ENCODE measurements around the gene FABP1. TPM values are rescaled to one million over a fixed set of nuclear protein-coding genes. Genes with fewer than 3 reads are reported as not detected.

Gene FABP1
- polyA plus RNA-seq, 2 of the 4 experiments (the other 2 are of a cell fraction): not detected

DNA sequence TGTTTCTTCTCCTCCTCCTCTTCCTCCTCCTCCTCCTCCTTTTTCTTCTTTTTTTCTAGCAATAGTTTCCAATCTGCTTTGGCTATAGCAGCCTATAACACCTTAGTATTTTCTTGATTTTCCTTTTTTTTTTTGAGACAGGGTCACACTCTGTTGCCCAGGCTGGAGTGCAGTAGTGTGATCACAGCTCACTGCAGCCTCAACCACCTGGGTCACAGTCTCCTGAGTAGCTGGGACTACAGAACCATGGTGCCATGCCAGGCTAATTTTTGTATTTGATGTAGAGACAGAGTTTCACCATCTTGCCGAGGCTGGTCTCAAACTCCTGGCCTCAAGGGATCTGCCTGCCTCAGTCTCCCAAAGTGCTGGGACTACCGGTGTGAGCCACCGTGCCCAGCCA is 31.6 kb upstream of the FABP1 start:
- no peak overlapping the region for H3K4me3 ChIP-seq
- ChIA-PET POLR2A (interaction anchor here (1.1 kb wide), 1 partner anchor 99 kb away, joined by 7 read pairs; no protein-coding TSS in a partner anchor), CTCF (interaction anchor here (0.5 to 10.1 kb wide), 28 partner anchors 8 to 1507 kb away, joined by 3 to 181 read pairs (median 4); partner anchors contain the start of gene SMYD1)
- H3K27ac ChIP-seq: no peak overlapping the region
- 43% methylated on average over 3 of the region's 3 CpGs for WGBS (ENCODE audit: missing lambda C conversion rate)
- no peak for DNase-seq (ENCODE audit: low read depth in 1 of 2, low spot score in 1 of 2)
- no peak for FAIRE-seq
- no peak overlapping the region for H3K4me2 ChIP-seq
- H3K9me3 ChIP-seq: no peaks in the 10 kb centered on the region
- no peaks in the 10 kb centered on the region for H3K4me1 ChIP-seq
- TF ChIP-seq HOXB5 (CRISPR knock-in tag; IDR thresholded peaks at IDR 0.05) (no peak), NPAS2 (CRISPR knock-in tag; IDR thresholded peaks at IDR 0.05; ENCODE audit: borderline replicate concordance) (no peak), NR3C1 (IDR thresholded peaks at IDR 0.05) (no peak), ATOH8 (CRISPR knock-in tag; IDR thresholded peaks at IDR 0.05; ENCODE audit: low read depth) (no peak), ZC3H11A (IDR thresholded peaks at IDR 0.05) (no peak), CBX8 (IDR thresholded peaks at IDR 0.05) (no peak), EHF (CRISPR knock-in tag; IDR thresholded peaks at IDR 0.05) (no peak), HOXB13 (CRISPR knock-in tag; IDR thresholded peaks at IDR 0.05; ENCODE audit: low read depth) (no peak), TP53 (CRISPR knock-in tag; IDR thresholded peaks at IDR 0.05) (no peak), TFCP2L1 (CRISPR knock-in tag; IDR thresholded peaks at IDR 0.05) (no peak), KDM1A (IDR thresholded peaks at IDR 0.05; ENCODE audit: low read depth) (no peak), HES2 (IDR thresholded peaks at IDR 0.05) (no peak)
- TF ChIP-seq, protein P1, sequence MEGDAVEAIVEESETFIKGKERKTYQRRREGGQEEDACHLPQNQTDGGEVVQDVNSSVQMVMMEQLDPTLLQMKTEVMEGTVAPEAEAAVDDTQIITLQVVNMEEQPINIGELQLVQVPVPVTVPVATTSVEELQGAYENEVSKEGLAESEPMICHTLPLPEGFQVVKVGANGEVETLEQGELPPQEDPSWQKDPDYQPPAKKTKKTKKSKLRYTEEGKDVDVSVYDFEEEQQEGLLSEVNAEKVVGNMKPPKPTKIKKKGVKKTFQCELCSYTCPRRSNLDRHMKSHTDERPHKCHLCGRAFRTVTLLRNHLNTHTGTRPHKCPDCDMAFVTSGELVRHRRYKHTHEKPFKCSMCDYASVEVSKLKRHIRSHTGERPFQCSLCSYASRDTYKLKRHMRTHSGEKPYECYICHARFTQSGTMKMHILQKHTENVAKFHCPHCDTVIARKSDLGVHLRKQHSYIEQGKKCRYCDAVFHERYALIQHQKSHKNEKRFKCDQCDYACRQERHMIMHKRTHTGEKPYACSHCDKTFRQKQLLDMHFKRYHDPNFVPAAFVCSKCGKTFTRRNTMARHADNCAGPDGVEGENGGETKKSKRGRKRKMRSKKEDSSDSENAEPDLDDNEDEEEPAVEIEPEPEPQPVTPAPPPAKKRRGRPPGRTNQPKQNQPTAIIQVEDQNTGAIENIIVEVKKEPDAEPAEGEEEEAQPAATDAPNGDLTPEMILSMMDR (IDR thresholded peaks at IDR 0.05): no peak
- peak in 1 of 2 experiments; percentile 33; a peak in 3 of 6 replicates for ATAC-seq

DNA sequence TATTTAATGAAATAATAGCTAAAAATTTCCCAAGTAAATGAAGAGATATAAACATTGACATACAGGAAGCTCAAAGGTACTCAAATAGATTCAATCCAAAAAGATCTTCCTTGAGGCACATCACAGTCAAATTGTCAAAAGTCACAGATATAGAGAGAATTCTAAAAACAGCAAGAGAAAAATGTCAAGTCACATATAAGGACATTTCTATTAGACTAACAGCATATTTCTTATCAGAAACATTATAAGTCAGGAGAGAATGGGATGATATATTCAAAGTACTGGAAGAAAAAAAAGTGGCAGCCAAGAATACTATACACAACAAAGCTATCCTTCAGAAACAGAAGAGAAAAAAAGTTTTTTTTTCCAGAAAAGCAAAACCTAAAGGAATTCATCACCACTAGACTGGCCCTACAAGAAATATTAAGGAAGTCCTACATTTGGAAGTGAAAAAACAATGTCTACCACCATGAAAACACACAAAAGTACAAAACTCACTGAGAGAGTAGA is 21.1 kb upstream of the FABP1 start:
- no peak overlapping the region for H3K27ac ChIP-seq
- H3K4me2 ChIP-seq: no peak overlapping the region
- H3K9me3 ChIP-seq: peaks cover 15% of the 10 kb centered on the region
- no peak for TF ChIP-seq E2F6 (IDR thresholded peaks at IDR 0.05; ENCODE audit: borderline replicate concordance, low read depth)
- TF ChIP-seq, protein P2, sequence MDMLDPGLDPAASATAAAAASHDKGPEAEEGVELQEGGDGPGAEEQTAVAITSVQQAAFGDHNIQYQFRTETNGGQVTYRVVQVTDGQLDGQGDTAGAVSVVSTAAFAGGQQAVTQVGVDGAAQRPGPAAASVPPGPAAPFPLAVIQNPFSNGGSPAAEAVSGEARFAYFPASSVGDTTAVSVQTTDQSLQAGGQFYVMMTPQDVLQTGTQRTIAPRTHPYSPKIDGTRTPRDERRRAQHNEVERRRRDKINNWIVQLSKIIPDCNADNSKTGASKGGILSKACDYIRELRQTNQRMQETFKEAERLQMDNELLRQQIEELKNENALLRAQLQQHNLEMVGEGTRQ (IDR thresholded peaks at IDR 0.05): no peak
- TF ChIP-seq ELK1 (IDR thresholded peaks at IDR 0.05; ENCODE audit: low read depth, low read length): no peak
- TF ChIP-seq ZSCAN20 (CRISPR knock-in tag; IDR thresholded peaks at IDR 0.05): no peak
- no peak for TF ChIP-seq NFE2L2 (conservative IDR thresholded peaks at IDR 0.05; ENCODE audit: low read length)
- TF ChIP-seq, protein P3, sequence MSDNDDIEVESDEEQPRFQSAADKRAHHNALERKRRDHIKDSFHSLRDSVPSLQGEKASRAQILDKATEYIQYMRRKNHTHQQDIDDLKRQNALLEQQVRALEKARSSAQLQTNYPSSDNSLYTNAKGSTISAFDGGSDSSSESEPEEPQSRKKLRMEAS (IDR thresholded peaks at IDR 0.05): no peak
- TF ChIP-seq ATOH8 (CRISPR knock-in tag; IDR thresholded peaks at IDR 0.05; ENCODE audit: low read depth): no peak
- H3K4me3 ChIP-seq: no peak overlapping the region
- ATAC-seq (no peak), DNase-seq (ENCODE audit: low read depth in 1 of 2, low spot score in 1 of 2) (no peak), FAIRE-seq (no peak)
- H3K4me1 ChIP-seq: no peaks in the 10 kb centered on the region
- POLR2A ChIA-PET: no interaction called here
- CTCF ChIA-PET: interaction anchor here (1.5 kb wide), 1 partner anchor 89 kb away, joined by 6 read pairs; no protein-coding TSS in a partner anchor
